ENCODE measurements around the gene BORCS6. TPM values are rescaled to one million over a fixed set of nuclear protein-coding genes. Genes with fewer than 3 reads are reported as not detected.

Gene BORCS6
- total and polyA plus RNA-seq, 9 of the 15 experiments (the other 6 are each of a cell fraction or from before 2014, with no cell fraction given) = 0.01 to 7.4 (median 2.3) TPM

- TF ChIP-seq NFE2 (IDR thresholded peaks at IDR 0.05; ENCODE audit: low read depth) (peak; percentile 71), BMI1 (IDR thresholded peaks at IDR 0.05; ENCODE audit: low read length) (no peak), ZNF766 (CRISPR knock-in tag; conservative IDR thresholded peaks at IDR 0.05) (0 out of 2 replicates have a peak, but pooled peaks have one; percentile 35), ZBTB33 (CRISPR knock-in tag; IDR thresholded peaks at IDR 0.05) (peak; percentile 29; the same call in 1 of the 2 replicates), ZNF316 (IDR thresholded peaks at IDR 0.05) (peak; percentile 82), DNMT1 (IDR thresholded peaks at IDR 0.05) (no peak), SMARCA5 (IDR thresholded peaks at IDR 0.05) (no peak), RFX1 (IDR thresholded peaks at IDR 0.05) (no peak), BHLHE40 (IDR thresholded peaks at IDR 0.05; ENCODE audit: low read length) (no peak), HOMEZ (CRISPR knock-in tag; IDR thresholded peaks at IDR 0.05) (no peak)
Observed at GRCh38 chr17:8176998-8177731, 12.8 kb downstream of the BORCS6 start (continued).
